HEK293 (cell line): Measurements from ENCODE around the gene ACSS1.

Experiments used
- CTCF ChIA-PET: fragments of 350-600 bp; formaldehyde crosslinking; extraction: SDS; loops from one replicate; lab custom pipeline; 2021; ENCODE audit warnings: antibody characterized with exemption; lab: Yijun Ruan, JAX
- POLR2A ChIA-PET: fragments of 300-600 bp; formaldehyde crosslinking; extraction: SDS; loops from one replicate; lab custom pipeline; 2020; ENCODE audit warnings: antibody characterized with exemption, inconsistent platforms; lab: Yijun Ruan, JAX
- H3K27ac ChIP-seq: fragments of 200-500 bp; sonication (Bioruptor generic); 2 replicates; pipeline ENCODE4 v1.5.1; 2014; ENCODE audit warnings: low read depth, low read length, control low read depth, inconsistent platforms; ENCODE audit errors: extremely low read depth
- H3K36me3 ChIP-seq, 2 experiments: fragments of 200-500 bp in 1 of 2; sonication (Bioruptor generic) in 1 of 2; 1 replicate in 1 of 2; 2 replicates in 1 of 2; pipeline ENCODE4 v1.5.1; 2014 to 2017; ENCODE audit warnings: inconsistent platforms in 2 of 2, low read length in 2 of 2; ENCODE audit not compliant: control insufficient read depth in 2 of 2, insufficient read depth in 1 of 2
- H3K4me1 ChIP-seq: fragments of 200-500 bp; sonication (Bioruptor generic); 2 replicates; pipeline ENCODE4 v1.5.1; 2014; ENCODE audit warnings: mild to moderate bottlenecking, low read length, inconsistent platforms; ENCODE audit not compliant: control insufficient read depth, insufficient read depth
- H3K4me3 ChIP-seq: 2 replicates; pipeline ENCODE4 v1.5.1; 2011; ENCODE audit warnings: low read depth, mild to moderate bottlenecking, control low read depth, low read length, moderate library complexity
- H3K9me3 ChIP-seq: fragments of 200-500 bp; sonication (Bioruptor generic); 2 replicates; pipeline ENCODE4 v1.5.1; 2014; ENCODE audit warnings: low read depth, low read length, inconsistent platforms; ENCODE audit not compliant: control insufficient read depth, insufficient read depth
- BCL11A ChIP-seq: fragments of 450-650 bp; formaldehyde crosslinking; IDR thresholded peaks from 2 replicates; pipeline ENCODE4 v1.5.1; 2016; ENCODE audit warnings: low read depth, missing biosample characterization, missing genetic modification characterization
- FEZF1 ChIP-seq: fragments of 450-650 bp; formaldehyde crosslinking; IDR thresholded peaks from 2 replicates; pipeline ENCODE4 v1.5.1; 2016; ENCODE audit warnings: missing biosample characterization, missing genetic modification characterization
- GLI2 ChIP-seq: fragments of 450-650 bp; formaldehyde crosslinking; IDR thresholded peaks from 2 replicates; pipeline ENCODE4; 2017; ENCODE audit warnings: missing biosample characterization, missing genetic modification characterization, low read depth, borderline replicate concordance
- YY2 ChIP-seq: fragments of 450-650 bp; formaldehyde crosslinking; IDR thresholded peaks from 2 replicates; pipeline ENCODE4 v1.5.1; 2016; ENCODE audit warnings: missing biosample characterization, missing genetic modification characterization
- ZBTB7A ChIP-seq: fragments of 450-650 bp; formaldehyde crosslinking; IDR thresholded peaks from 2 replicates; pipeline ENCODE4 v1.5.1; 2016; ENCODE audit warnings: low read depth, missing biosample characterization, missing genetic modification characterization
- ZIC2 ChIP-seq: fragments of 450-650 bp; formaldehyde crosslinking; IDR thresholded peaks from 2 replicates; pipeline ENCODE4 v1.5.1; 2016; ENCODE audit warnings: missing biosample characterization, missing genetic modification characterization
- ZNF133 ChIP-seq: fragments of 450-650 bp; formaldehyde crosslinking; IDR thresholded peaks from 2 replicates; pipeline ENCODE4 v1.5.1; 2016; ENCODE audit warnings: missing biosample characterization, missing genetic modification characterization
- ZNF138 ChIP-seq: fragments of 450-650 bp; formaldehyde crosslinking; IDR thresholded peaks from 2 replicates; pipeline ENCODE4 v1.5.1; 2016; ENCODE audit warnings: missing biosample characterization, missing genetic modification characterization, borderline replicate concordance
- ZNF19 ChIP-seq: fragments of 450-650 bp; formaldehyde crosslinking; IDR thresholded peaks from 2 replicates; pipeline ENCODE4; 2016; ENCODE audit warnings: missing biosample characterization, missing genetic modification characterization, low read depth
- ZNF221 ChIP-seq: fragments of 450-650 bp; formaldehyde crosslinking; IDR thresholded peaks from 2 replicates; pipeline ENCODE4 v1.5.1; 2017; ENCODE audit warnings: missing biosample characterization, missing genetic modification characterization, borderline replicate concordance
- ZNF248 ChIP-seq: fragments of 450-650 bp; formaldehyde crosslinking; IDR thresholded peaks from 2 replicates; pipeline ENCODE4 v1.5.1; 2017; ENCODE audit warnings: missing biosample characterization, missing genetic modification characterization
- ZNF266 ChIP-seq: fragments of 450-650 bp; formaldehyde crosslinking; IDR thresholded peaks from 2 replicates; pipeline ENCODE4 v1.5.1; 2016; ENCODE audit warnings: missing biosample characterization, missing genetic modification characterization, low read depth
- ZNF292 ChIP-seq: fragments of 450-650 bp; formaldehyde crosslinking; IDR thresholded peaks from 2 replicates; pipeline ENCODE4 v1.5.1; 2016; ENCODE audit warnings: low read depth, missing biosample characterization, missing genetic modification characterization, borderline replicate concordance
- ZNF433 ChIP-seq: fragments of 450-650 bp; formaldehyde crosslinking; IDR thresholded peaks from 2 replicates; pipeline ENCODE4 v1.5.1; 2016; ENCODE audit warnings: missing biosample characterization, missing genetic modification characterization, low read depth
- ZNF530 ChIP-seq: fragments of 450-650 bp; formaldehyde crosslinking; IDR thresholded peaks from 2 replicates; pipeline ENCODE4 v1.5.1; 2016; ENCODE audit warnings: low read depth, missing biosample characterization, missing genetic modification characterization
- ZNF585B ChIP-seq: fragments of 450-650 bp; formaldehyde crosslinking; IDR thresholded peaks from 2 replicates; pipeline ENCODE4 v1.5.1; 2016; ENCODE audit warnings: missing biosample characterization, missing genetic modification characterization
- ZNF596 ChIP-seq: fragments of 450-650 bp; IDR thresholded peaks from 2 replicates; pipeline ENCODE4 v1.5.0; 2018; ENCODE audit warnings: missing biosample characterization, mild to moderate bottlenecking, missing genetic modification characterization, moderate library complexity
- ZNF610 ChIP-seq: fragments of 450-650 bp; formaldehyde crosslinking; IDR thresholded peaks from 2 replicates; pipeline ENCODE4 v1.5.1; 2016; ENCODE audit warnings: missing biosample characterization, missing genetic modification characterization, borderline replicate concordance
- ZNF621 ChIP-seq: fragments of 450-650 bp; formaldehyde crosslinking; IDR thresholded peaks from 2 replicates; pipeline ENCODE4 v1.5.1; 2017; ENCODE audit warnings: missing biosample characterization, missing genetic modification characterization
- ZNF623 ChIP-seq: fragments of 450-650 bp; formaldehyde crosslinking; IDR thresholded peaks from 2 replicates; pipeline ENCODE4 v1.5.1; 2016; ENCODE audit warnings: missing biosample characterization, missing genetic modification characterization
- ZNF654 ChIP-seq: fragments of 450-650 bp; formaldehyde crosslinking; IDR thresholded peaks from 2 replicates; pipeline ENCODE4 v1.5.1; 2016; ENCODE audit warnings: low read depth, missing biosample characterization, missing genetic modification characterization
- ZNF658 ChIP-seq: fragments of 450-650 bp; formaldehyde crosslinking; IDR thresholded peaks from 2 replicates; pipeline ENCODE4; 2016; ENCODE audit warnings: missing biosample characterization, missing genetic modification characterization
- ZNF660 ChIP-seq: fragments of 450-650 bp; IDR thresholded peaks from 2 replicates; pipeline ENCODE4 v1.5.1; 2018; ENCODE audit warnings: missing biosample characterization, mild to moderate bottlenecking, missing genetic modification characterization
- ZNF776 ChIP-seq: fragments of 450-650 bp; formaldehyde crosslinking; IDR thresholded peaks from 2 replicates; pipeline ENCODE4 v1.5.0; 2017; ENCODE audit warnings: missing biosample characterization, missing genetic modification characterization, borderline replicate concordance
- ZNF785 ChIP-seq: fragments of 450-650 bp; formaldehyde crosslinking; IDR thresholded peaks from 2 replicates; pipeline ENCODE4 v1.5.1; 2016; ENCODE audit warnings: missing biosample characterization, missing genetic modification characterization
- ZNF843 ChIP-seq: fragments of 450-650 bp; formaldehyde crosslinking; IDR thresholded peaks from 2 replicates; pipeline ENCODE4 v1.5.1; 2016; ENCODE audit warnings: missing biosample characterization, missing genetic modification characterization
- TF ChIP-seq, protein P1 (sequence below): fragments of 450-650 bp; formaldehyde crosslinking; IDR thresholded peaks from 2 replicates; pipeline ENCODE4 v1.5.1; 2016; ENCODE audit warnings: missing biosample characterization, missing genetic modification characterization
- TF ChIP-seq, protein P2 (sequence below): fragments of 450-650 bp; formaldehyde crosslinking; IDR thresholded peaks from 2 replicates; pipeline ENCODE4 v1.5.1; 2017; ENCODE audit warnings: missing biosample characterization, mild to moderate bottlenecking, missing genetic modification characterization, moderate library complexity
- TF ChIP-seq, protein P3 (sequence below): fragments of 450-650 bp; formaldehyde crosslinking; IDR thresholded peaks from 2 replicates; pipeline ENCODE4 v1.5.1; 2017; ENCODE audit warnings: missing biosample characterization, missing genetic modification characterization

The ACSS1 gene

GRCh38 chr20:25087186-25087929, 29.4 kb upstream of the ACSS1 start:
- no peaks in the 10 kb centered on the region for H3K36me3 ChIP-seq

GRCh38 chr20:25085756-25086495, 28.0 kb upstream of the ACSS1 start:
- POLR2A ChIA-PET = no interaction called here

More at GRCh38 chr20:25087186-25087929, 29.4 kb upstream of the ACSS1 start:
- H3K27ac ChIP-seq = no peak overlapping the region
- TF ChIP-seq ZIC2 (tag by site-specific recombination) (peak; percentile 94), ZNF843 (tag by site-specific recombination) (no peak)
- no peaks in the 10 kb centered on the region for H3K9me3 ChIP-seq
- ChIA-PET POLR2A (no interaction called here), CTCF (interaction anchor here (1.4 kb wide), 1 partner anchor 93 kb away, joined by 4 read pairs; no protein-coding TSS in a partner anchor)
- H3K4me3 ChIP-seq = no peak overlapping the region
- no peaks in the 10 kb centered on the region for H3K4me1 ChIP-seq

DNA sequence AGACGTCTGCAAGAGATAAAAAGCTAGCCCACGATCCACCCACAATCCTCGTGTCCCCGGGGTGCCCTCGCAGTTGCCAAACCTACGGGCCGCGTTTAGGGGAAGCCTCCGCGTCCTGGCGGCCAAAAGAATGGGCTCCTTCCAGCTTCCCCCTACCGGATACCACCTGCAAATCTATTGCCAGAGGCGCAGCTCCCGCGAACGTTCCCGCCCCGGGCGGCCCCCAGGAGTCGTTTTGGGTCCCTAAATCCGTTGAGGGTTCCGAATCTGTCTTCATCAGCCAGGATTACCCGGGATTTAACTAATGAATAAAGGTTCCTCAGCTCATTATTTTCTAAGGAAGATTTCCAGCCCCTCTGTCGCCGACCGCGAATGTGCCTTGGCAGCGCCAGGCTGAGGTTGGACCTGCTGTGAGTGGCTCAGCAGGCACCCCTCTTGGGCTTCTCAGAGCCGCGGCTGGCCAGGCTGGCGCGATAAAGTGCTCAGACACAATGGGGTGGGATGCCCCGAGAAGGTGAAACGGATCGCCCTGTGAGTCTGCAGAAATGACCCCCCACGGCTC, 26.8 kb upstream of the ACSS1 start:
- Histone ChIP-seq H3K9me3 (no peaks in the 10 kb centered on the region), H3K4me3 (no peak overlapping the region), H3K27ac (no peak overlapping the region), H3K4me1 (no peaks in the 10 kb centered on the region), H3K36me3 (no peaks in the 10 kb centered on the region)
- POLR2A ChIA-PET = interaction anchor here (0.6 to 0.7 kb wide), 2 partner anchors 13 to 57 kb away, joined by 6 read pairs; no protein-coding TSS in a partner anchor
- CTCF ChIA-PET = interaction anchor here (0.7 kb wide), 2 partner anchors 10 to 1330 kb away, joined by 3 read pairs; no protein-coding TSS in a partner anchor
- TF ChIP-seq ZNF654 (tag by site-specific recombination) (no peak), FEZF1 (tag by site-specific recombination) (no peak), ZNF610 (tag by site-specific recombination) (no peak), ZNF658 (no peak), ZNF585B (tag by site-specific recombination) (no peak), ZNF785 (tag by site-specific recombination) (no peak), ZNF596 (tag by site-specific recombination) (no peak), ZNF292 (no peak), BCL11A (tag by site-specific recombination) (no peak), ZNF221 (no peak)
- TF ChIP-seq, protein P1, sequence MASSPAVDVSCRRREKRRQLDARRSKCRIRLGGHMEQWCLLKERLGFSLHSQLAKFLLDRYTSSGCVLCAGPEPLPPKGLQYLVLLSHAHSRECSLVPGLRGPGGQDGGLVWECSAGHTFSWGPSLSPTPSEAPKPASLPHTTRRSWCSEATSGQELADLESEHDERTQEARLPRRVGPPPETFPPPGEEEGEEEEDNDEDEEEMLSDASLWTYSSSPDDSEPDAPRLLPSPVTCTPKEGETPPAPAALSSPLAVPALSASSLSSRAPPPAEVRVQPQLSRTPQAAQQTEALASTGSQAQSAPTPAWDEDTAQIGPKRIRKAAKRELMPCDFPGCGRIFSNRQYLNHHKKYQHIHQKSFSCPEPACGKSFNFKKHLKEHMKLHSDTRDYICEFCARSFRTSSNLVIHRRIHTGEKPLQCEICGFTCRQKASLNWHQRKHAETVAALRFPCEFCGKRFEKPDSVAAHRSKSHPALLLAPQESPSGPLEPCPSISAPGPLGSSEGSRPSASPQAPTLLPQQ (tag by site-specific recombination) = no peak
- TF ChIP-seq, protein P2, sequence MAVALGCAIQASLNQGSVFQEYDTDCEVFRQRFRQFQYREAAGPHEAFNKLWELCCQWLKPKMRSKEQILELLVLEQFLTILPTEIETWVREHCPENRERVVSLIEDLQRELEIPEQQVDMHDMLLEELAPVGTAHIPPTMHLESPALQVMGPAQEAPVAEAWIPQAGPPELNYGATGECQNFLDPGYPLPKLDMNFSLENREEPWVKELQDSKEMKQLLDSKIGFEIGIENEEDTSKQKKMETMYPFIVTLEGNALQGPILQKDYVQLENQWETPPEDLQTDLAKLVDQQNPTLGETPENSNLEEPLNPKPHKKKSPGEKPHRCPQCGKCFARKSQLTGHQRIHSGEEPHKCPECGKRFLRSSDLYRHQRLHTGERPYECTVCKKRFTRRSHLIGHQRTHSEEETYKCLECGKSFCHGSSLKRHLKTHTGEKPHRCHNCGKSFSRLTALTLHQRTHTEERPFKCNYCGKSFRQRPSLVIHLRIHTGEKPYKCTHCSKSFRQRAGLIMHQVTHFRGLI = no peak
- TF ChIP-seq, protein P3, sequence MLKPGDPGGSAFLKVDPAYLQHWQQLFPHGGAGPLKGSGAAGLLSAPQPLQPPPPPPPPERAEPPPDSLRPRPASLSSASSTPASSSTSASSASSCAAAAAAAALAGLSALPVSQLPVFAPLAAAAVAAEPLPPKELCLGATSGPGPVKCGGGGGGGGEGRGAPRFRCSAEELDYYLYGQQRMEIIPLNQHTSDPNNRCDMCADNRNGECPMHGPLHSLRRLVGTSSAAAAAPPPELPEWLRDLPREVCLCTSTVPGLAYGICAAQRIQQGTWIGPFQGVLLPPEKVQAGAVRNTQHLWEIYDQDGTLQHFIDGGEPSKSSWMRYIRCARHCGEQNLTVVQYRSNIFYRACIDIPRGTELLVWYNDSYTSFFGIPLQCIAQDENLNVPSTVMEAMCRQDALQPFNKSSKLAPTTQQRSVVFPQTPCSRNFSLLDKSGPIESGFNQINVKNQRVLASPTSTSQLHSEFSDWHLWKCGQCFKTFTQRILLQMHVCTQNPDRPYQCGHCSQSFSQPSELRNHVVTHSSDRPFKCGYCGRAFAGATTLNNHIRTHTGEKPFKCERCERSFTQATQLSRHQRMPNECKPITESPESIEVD (tag by site-specific recombination) = no peak

More at GRCh38 chr20:25085756-25086495, 28.0 kb upstream of the ACSS1 start:
- Histone ChIP-seq H3K36me3 (no peaks in the 10 kb centered on the region), H3K4me1 (no peaks in the 10 kb centered on the region), H3K4me3 (no peak overlapping the region), H3K27ac (no peak overlapping the region), H3K9me3 (no peaks in the 10 kb centered on the region)
- CTCF ChIA-PET = interaction anchor here (0.6 to 1.4 kb wide), 2 partner anchors 20 to 92 kb away, joined by 3 to 4 read pairs; no protein-coding TSS in a partner anchor
- TF ChIP-seq ZNF843 (tag by site-specific recombination) (no peak), ZNF19 (tag by site-specific recombination) (no peak), ZNF433 (tag by site-specific recombination) (no peak), ZNF621 (no peak), ZNF138 (tag by site-specific recombination) (no peak), YY2 (tag by site-specific recombination) (no peak), ZNF221 (no peak), BCL11A (tag by site-specific recombination) (no peak), ZNF623 (tag by site-specific recombination) (no peak), ZNF266 (tag by site-specific recombination) (no peak), GLI2 (tag by site-specific recombination) (no peak), ZNF660 (tag by site-specific recombination) (no peak), ZNF530 (tag by site-specific recombination) (no peak), ZNF776 (tag by site-specific recombination) (no peak), ZNF133 (tag by site-specific recombination) (no peak), ZNF248 (tag by site-specific recombination) (no peak), ZNF596 (tag by site-specific recombination) (no peak), ZBTB7A (tag by site-specific recombination) (no peak)
- TF ChIP-seq, protein P2 = no peak
- TF ChIP-seq, all 188 proteins: peak for 0
